Stimulated activated CD4-positive, alpha-beta T cell treated with anti-CD3 and anti-CD28 coated beads, Interleukin-4, amount 100 ng/mL, for 1 hour (primary cell): ENCODE data around the gene HNRNPA1L2.
A peak's percentile ranks its signal among the peaks of the same experiment; 100 is the strongest.
"Not testable (repeated sequence)": the region's sequence is repeated elsewhere in the genome, so short reads cannot be mapped to it uniquely, and the experiment has no call there.

Source experiments
- DNase-seq: peaks from one replicate; pipeline ENCODE4 v3.0.0-alpha.2; 2020

Gene HNRNPA1L2

GRCh38 chr13:52642131-52642530 is at the start of gene HNRNPA1L2:
HNRNPA1L2 (plus strand) TSS chr13:52642431; CDS start chr13:52642493, 62 bp downstream.
- no peak for DNase-seq

GRCh38 chr13:52593175-52593574 is 49.1 kb upstream of the HNRNPA1L2 start:
- DNase-seq = not testable (repeated sequence)

- not testable (repeated sequence) for DNase-seq
These were observed 48.4 kb upstream of the HNRNPA1L2 start for GRCh38 chr13:52593812-52594211.

- not testable (repeated sequence) for DNase-seq
These were observed 47.9 kb upstream of the HNRNPA1L2 start for GRCh38 chr13:52594295-52594694.

GRCh38 chr13:52597676-52598075 is 44.6 kb upstream of the HNRNPA1L2 start:
- DNase-seq = no peak

- no peak for DNase-seq
These were observed 43.0 kb upstream of the HNRNPA1L2 start for GRCh38 chr13:52599037-52599847.

GRCh38 chr13:52599848-52600603 is 42.2 kb upstream of the HNRNPA1L2 start:
- no peak for DNase-seq

GRCh38 chr13:52600666-52601065 is 41.6 kb upstream of the HNRNPA1L2 start:
- no peak for DNase-seq

- not testable (repeated sequence) for DNase-seq
These were observed 38.9 kb upstream of the HNRNPA1L2 start for GRCh38 chr13:52603316-52603715.

- DNase-seq = not testable (repeated sequence)
These were observed 36.1 kb upstream of the HNRNPA1L2 start for GRCh38 chr13:52606126-52606525.

GRCh38 chr13:52606795-52607194 is 35.4 kb upstream of the HNRNPA1L2 start:
- DNase-seq = not testable (repeated sequence)

- not testable (repeated sequence) for DNase-seq
These were observed 34.0 kb upstream of the HNRNPA1L2 start for GRCh38 chr13:52608184-52608583.

GRCh38 chr13:52609013-52609606 is 33.1 kb upstream of the HNRNPA1L2 start:
- not testable (repeated sequence) for DNase-seq

GRCh38 chr13:52610158-52610557 is 32.1 kb upstream of the HNRNPA1L2 start:
- DNase-seq = not testable (repeated sequence)

GRCh38 chr13:52615134-52615801 is 27.0 kb upstream of the HNRNPA1L2 start:
- no peak for DNase-seq

GRCh38 chr13:52615812-52616211 is 26.4 kb upstream of the HNRNPA1L2 start:
- no peak for DNase-seq

- peak; percentile 83 for DNase-seq
These were observed 24.9 kb upstream of the HNRNPA1L2 start for GRCh38 chr13:52617070-52618060.

GRCh38 chr13:52631083-52631690 is 11.0 kb upstream of the HNRNPA1L2 start:
- not testable (repeated sequence) for DNase-seq

- no peak for DNase-seq
These were observed 3.4 kb upstream of the HNRNPA1L2 start for GRCh38 chr13:52638666-52639328.

- DNase-seq = no peak
These were observed 1.9 kb downstream of the HNRNPA1L2 start for GRCh38 chr13:52644108-52644507.

- no peak for DNase-seq
These were observed 4.7 kb downstream of the HNRNPA1L2 start for GRCh38 chr13:52646967-52647366.
